GM08714 (cell line): ENCODE measurements around the gene IFI27L2.
"Not testable (repeated sequence)": the region's sequence is repeated elsewhere in the genome, so short reads cannot be mapped to it uniquely, and the experiment has no call there.

ENCODE experiments used
- H3K4me3 ChIP-seq: fragments of 200-500 bp; sonication (Bioruptor generic); 2 replicates; pipeline ENCODE4 v1.5.1; 2014; ENCODE audit warnings: mild to moderate bottlenecking, low read length, inconsistent platforms
- ZNF274 ChIP-seq: IDR thresholded peaks from 2 replicates; pipeline ENCODE4 v1.6.1; 2012; ENCODE audit warnings: mild to moderate bottlenecking, low read depth, low read length

Gene IFI27L2

DNA sequence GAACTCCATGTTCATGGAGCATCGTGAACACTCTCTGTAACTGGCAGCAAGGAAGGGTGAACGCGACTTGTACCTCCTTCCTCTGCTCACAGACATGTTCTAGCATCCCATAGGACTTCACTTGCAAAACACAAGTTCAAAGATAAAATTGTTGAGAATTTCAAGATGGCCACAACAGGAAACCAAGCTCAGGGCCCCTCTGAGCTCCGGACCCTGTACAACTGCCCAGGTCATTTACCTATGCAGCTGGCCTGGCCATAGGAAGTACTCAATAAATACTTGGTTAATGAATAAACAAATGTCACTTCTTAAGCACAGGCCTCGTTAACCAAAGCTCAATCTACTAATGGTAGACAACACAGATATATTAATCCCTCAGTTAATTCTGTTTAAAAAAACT is 33.1 kb upstream of the IFI27L2 start:
- no peak for TF ChIP-seq ZNF274
- H3K4me3 ChIP-seq: no peak overlapping the region

DNA sequence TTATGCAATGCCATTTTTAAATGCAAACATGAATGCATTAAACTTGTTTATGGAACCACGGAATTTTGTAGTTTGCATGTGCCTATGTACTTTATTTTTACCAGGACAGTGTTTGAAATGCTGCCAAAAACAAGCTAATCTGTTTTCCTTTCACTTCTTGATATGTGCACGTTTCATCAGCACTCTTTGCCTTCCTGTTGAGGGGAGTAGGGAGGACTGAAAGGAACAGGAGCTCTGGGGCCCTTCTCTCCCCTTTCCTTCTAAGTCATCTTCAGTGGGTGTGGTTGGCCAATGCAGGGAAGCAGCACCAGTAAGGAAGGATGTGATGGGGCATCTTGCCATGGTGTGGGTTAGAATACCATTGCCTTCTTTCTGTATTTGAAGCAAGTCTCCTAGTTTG is 32.6 kb upstream of the IFI27L2 start:
- H3K4me3 ChIP-seq: no peak overlapping the region
- no peak for TF ChIP-seq ZNF274

DNA sequence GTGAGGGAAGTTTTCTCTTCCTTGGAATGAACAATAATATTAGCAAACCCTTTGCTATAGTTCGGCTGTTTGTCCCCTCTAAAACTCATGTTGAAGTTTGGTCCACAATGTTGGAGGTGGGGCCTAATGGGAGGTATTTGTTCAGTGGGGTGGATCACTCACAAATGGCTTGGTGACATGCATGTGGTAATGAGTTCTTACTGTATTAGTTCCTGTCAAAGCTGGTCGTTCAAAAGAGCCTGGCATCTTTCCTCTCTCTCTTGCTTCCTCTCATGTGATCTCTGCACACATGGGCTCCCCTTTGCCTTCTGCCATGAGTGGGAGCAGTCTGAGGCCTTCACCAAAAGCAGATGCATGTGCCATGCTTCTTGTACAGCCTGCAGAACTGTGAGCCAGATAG is 31.7 kb upstream of the IFI27L2 start:
- TF ChIP-seq ZNF274: no peak
- H3K4me3 ChIP-seq: no peak overlapping the region

DNA sequence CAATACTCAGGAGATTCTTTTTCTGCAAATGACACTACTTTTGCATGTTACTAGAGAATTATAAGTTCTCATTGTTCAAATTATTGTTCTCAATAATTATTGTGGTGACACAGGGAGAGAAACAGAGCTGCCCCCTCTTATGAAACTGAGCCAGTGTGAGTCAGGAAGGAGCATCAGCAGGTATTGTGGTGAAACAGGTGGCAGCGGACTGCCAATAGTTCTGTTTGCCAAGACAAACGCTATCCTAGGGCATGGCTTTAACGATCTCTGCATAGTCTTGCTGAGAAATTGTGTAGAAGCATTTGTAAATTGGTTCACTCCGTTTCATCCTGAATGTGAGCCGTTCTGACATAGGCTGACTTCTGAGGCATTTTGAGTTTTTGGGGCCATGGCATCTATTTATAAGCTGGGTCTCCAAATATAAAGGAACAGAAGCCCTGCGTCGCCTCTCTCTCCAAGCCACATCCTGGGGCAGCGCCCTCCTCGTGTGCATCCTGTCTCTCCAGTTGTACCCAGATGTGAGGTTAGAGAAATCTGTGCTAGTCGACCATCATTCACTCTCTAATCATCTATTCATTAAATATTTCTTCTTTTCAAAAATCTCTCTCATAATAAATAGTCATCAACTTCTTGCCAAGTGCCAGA is 29.0 kb upstream of the IFI27L2 start:
- no peak overlapping the region for H3K4me3 ChIP-seq

DNA sequence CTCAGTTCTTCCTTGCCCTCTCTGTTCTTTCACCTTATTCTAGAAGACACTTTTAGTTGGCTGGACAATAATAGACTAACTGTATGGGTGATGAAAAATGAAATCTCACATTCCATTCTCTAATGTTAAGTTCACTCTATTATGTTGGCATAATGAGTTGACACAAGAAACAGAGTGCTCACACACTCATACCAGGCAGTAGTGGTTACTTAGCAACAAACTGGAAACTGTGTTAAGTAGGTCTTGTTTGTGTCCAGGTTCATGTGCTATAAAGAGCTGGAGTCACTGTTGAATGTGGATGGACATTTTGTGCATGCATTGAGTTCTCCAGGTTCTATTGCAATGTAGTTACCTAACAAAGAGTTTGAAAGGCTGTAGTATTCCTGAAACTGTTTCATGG is 27.8 kb upstream of the IFI27L2 start:
- no peak overlapping the region for H3K4me3 ChIP-seq
- TF ChIP-seq ZNF274: no peak

More for the DNA sequence above, 29.0 kb upstream of the IFI27L2 start:
- no peak for TF ChIP-seq ZNF274

DNA sequence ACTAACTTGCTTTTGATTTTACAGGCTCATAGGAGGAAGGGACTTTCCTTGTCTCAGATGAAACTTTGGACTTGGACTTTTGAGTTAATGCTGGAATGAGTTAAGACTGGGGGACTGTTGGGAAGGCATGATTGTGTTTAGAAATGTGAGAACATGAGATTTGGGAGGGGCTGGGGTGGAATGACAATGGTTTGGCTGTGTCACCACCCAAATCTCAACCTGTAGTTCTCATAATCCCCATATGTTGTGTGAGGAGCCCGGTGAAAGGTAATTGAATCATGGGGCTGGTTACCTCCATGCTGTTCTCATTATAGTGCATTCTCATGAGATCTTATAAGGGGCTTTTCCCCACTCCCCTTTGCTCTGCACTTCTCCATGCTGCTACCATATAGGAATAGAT is 26.7 kb upstream of the IFI27L2 start:
- H3K4me3 ChIP-seq: not testable (repeated sequence)

DNA sequence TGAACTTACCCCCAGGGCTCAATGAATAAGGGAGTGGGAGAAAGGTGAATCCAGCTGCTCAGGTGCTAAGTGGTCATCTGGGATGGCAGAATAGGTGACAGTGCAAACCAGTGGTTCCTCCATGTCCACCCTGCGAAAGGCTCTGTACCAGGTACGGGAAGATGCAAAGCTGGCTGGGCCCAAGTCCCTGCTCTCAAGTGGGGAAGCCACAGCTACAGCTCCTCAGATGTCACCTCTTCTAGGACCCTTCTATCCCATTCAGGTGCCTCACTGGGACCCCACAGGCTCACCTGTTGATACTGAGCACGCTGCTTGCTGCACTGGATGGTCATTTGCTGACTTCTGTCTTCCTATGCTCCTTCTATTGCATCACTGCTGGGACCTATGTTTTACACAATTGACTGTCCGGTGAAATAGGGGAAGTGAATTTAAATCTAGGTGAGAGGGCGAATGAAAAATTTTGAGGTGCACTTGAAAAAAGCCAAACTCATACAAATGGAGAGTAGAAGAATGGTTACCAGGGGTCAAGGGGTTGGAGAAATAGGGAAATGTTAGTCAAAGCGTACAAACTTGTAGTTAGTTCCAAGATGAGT is 24.4 kb upstream of the IFI27L2 start:
- no peak for TF ChIP-seq ZNF274
- H3K4me3 ChIP-seq: no peak overlapping the region

DNA sequence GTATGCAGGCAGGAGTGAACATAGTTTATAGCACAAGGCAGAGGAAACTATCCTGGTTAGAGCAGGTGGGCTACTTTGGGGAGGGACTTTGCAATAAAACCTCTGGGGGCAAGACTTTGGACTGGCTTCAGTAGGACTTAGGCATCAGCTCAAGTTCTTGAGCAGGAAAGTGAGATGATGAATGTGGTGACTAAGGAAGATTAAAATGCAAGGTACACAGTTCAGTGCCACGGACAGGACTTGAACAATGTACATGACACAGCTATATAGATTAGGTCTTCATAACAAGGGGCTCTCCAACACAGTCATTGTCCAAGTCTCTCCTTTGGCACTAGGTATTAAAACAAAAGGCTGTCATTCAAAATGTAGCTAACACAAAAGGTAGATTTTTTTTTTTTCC is 23.3 kb upstream of the IFI27L2 start:
- TF ChIP-seq ZNF274: no peak
- no peak overlapping the region for H3K4me3 ChIP-seq

DNA sequence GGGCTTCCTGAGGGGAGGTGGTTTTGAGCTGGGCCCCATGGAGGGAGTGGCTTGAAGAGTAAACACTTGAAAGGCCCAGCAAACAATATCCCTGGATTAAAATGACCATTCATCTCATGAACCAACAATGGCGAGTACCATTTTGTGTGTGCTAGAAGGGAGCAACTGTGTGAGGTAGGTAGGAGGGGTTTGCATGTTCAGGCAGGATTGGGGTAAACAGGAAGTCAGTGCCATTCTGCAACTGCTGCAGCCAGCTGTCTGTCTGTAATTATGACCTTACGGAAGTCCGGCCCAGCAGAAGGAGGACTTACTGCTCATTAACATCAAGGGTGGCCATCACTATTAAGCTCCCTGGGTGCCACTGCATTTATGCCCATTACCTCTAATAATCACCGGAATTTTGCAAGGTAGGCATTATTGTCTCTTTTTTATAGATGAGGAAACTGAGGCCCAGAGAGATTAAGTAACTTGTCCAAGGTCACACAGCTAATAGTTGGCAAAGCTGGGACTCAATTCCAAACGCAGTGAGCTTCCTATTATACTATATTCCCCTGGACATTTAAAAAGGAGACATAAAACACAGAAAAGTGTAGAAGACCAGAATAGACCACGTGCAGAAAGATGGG is 16.6 kb upstream of the IFI27L2 start:
- no peak overlapping the region for H3K4me3 ChIP-seq
- TF ChIP-seq ZNF274: no peak

DNA sequence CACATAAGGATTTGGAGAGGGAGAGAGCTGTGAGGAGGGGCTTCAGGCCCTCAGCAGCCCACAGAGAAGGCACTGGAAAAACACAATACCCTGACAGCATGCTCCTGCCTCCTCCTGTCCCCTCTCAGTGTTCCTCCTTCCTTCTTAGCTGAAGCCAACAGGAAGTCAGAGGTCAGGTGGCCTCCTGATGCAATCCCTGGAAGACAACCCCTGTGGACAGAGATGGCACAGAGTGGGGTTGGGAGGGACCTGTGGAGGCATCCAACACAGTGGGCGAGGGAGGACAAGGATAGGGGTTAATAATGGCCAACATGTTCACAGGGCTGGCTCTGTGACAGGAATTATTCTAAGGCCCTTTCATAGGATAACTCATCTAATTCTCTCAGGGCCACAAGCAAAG is 15.4 kb upstream of the IFI27L2 start:
- no peak for TF ChIP-seq ZNF274
- no peak overlapping the region for H3K4me3 ChIP-seq

DNA sequence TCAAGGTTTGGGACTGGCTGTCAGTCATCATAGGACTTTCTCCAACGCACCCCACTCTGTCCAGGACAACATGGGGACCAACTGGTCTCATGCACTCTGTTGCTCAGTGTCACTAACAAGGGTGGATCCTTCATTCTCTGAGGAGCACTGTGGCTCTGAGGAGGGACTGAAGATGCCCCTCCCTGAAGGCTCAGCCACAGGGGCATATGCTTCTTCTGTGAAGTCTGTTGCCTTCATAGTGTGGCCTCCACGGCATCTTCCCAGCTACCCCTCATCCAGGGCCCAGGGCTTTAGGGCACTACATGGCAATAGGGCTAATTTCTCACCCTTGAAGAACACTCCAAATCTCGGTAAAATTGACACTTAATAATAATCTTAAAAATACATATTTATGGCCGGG is 14.3 kb upstream of the IFI27L2 start:
- H3K4me3 ChIP-seq: no peak overlapping the region
- TF ChIP-seq ZNF274: no peak

DNA sequence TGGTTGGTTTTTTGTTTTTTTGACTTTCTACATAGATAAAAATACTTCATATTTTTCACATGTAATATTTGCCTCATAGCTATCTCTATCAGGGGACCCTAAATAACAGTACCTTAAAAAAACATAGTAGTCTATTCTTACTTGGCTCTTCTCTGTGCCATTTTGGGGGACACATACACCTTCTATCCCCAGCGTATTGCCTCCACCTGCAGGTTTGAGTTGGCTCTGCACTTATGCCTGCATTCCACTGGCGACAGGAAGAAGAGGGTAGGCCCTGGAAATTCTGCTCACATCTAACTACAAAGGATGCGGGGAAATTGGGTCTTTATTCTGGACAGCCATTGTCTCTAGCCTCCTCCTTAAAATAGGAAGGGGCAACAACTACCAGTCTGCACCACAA is 13.8 kb upstream of the IFI27L2 start:
- H3K4me3 ChIP-seq: no peak overlapping the region
- TF ChIP-seq ZNF274: no peak

DNA sequence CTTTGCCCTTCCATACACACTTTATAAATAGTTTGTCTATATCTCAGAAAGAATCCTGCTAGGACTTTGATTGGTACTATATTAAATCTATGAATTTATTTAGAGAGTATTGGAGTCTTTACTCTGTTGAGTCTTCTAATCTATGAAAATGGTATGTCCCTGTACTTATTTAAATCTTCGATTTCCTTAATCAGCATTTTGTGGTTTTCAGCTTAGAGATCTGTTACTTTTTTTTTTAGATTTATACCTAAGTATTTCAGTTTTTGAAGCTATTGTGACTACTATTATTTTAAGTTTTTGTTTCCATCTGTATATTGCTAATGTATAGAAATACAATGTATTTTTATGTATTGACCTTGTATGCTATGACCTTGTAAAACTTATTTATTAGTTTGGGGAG is 13.4 kb upstream of the IFI27L2 start:
- no peak for TF ChIP-seq ZNF274
- no peak overlapping the region for H3K4me3 ChIP-seq

DNA sequence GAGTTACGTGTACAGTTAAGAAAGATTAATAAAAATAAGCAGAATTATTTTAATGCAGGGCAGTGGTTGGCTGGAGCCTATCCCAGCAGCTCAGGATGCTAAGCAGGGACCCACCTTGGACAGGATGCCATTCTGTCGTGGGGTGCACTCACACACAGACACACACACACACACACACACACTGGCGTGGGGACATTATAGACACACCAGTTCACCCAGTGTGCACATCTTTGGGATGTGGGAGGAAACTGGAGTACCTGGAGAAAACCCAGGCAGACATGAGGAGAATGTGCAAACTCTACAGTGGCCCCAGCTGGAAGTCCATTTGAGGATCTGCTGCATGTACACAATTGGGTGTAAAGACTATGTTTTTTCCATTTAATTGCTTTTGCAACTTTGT is 12.8 kb upstream of the IFI27L2 start:
- no peak overlapping the region for H3K4me3 ChIP-seq
- no peak for TF ChIP-seq ZNF274

DNA sequence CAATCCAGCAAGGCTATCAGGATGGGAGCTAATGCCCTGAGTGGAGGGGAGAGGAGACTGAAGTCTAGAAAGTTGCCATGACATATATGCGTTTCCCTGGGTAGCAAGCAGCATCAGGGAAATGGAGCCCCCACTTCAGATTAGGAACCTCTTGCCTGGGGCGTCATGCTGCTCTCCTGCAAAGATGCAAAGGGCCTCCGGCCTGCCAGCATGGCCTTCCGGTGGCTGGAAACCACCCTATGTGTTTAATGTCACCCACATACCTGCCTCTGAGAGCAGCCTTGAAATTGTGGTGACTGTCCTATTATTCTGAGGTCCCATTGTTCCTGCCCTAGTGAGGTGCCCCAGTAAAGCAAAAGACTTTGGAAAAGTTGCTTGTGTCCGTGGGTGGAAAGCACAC is 10.0 kb upstream of the IFI27L2 start:
- no peak for TF ChIP-seq ZNF274
- H3K4me3 ChIP-seq: no peak overlapping the region

DNA sequence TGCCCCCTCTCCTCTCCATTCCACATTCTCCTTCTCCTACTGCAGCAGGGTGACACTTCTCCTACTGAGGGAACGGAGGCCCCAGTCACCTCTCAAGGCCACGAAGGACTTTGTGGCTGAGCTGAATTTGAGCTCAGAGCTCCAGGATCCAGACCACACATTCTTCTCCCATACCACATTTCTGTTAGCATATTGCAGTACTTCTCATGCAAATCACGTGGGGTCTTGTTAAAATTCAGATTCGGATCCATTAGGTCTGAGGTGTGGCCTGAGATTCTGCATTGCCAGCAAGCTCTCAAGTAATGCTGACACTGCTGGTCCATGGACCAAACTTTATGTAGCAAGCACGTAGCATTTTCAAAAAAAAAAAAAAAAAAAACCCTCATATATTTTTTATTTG is 9.6 kb upstream of the IFI27L2 start:
- no peak overlapping the region for H3K4me3 ChIP-seq
- no peak for TF ChIP-seq ZNF274
